CD14-positive monocyte (primary cell): Measurements from ENCODE around the gene ANO2. TPM values are rescaled to one million over a fixed set of nuclear protein-coding genes. Genes with fewer than 3 reads are reported as not detected.

Experiments
- DNase-seq, 3 donors: peaks; one replicate each; pipeline ENCODE4 v3.0.0-alpha.2; 2011 to 2022
- H2AFZ ChIP-seq: 2 replicates; pipeline ENCODE4 v1.6.0; 2012; ENCODE audit warnings: mild to moderate bottlenecking, low read depth, low read length, inconsistent platforms; ENCODE audit not compliant: insufficient read depth, poor library complexity, severe bottlenecking
- H3K27ac ChIP-seq, 2 donors: 1 replicate in 1 of 2; 2 replicates in 1 of 2; pipeline ENCODE4 v1.5.1; 2012 to 2013; ENCODE audit warnings: low read length in 2 of 2, control low read depth in 1 of 2, inconsistent platforms in 1 of 2, low read depth in 1 of 2, mild to moderate bottlenecking in 1 of 2
- H3K27me3 ChIP-seq, 2 donors: one replicate each; pipeline versions ENCODE4 v1.6.0 to v1.6.1; 2011 to 2013; ENCODE audit warnings: low read length in 2 of 2; ENCODE audit not compliant: control insufficient read depth in 2 of 2, insufficient read depth in 2 of 2
- H3K36me3 ChIP-seq, 2 donors: replicated peaks in 1 of 2; 1 replicate in 1 of 2; 2 replicates in 1 of 2; pipeline versions ENCODE4 v1.5.1 to v1.6.1; 2012 to 2013; ENCODE audit warnings: low read length in 2 of 2, control low read depth in 1 of 2, inconsistent platforms in 1 of 2, mild to moderate bottlenecking in 1 of 2; ENCODE audit not compliant: insufficient read depth in 2 of 2, control insufficient read depth in 1 of 2
- H3K4me1 ChIP-seq, 2 donors: 1 replicate in 1 of 2; 2 replicates in 1 of 2; pipeline versions ENCODE4 v1.5.1 to v1.6.1; 2012 to 2013; ENCODE audit warnings: low read length in 2 of 2, control low read depth in 1 of 2, inconsistent platforms in 1 of 2, mild to moderate bottlenecking in 1 of 2, moderate library complexity in 1 of 2; ENCODE audit not compliant: insufficient read depth in 2 of 2, control insufficient read depth in 1 of 2
- H3K4me2 ChIP-seq: replicated peaks from 2 replicates; pipeline ENCODE3; 2012; ENCODE audit warnings: low read length, moderate library complexity, mild to moderate bottlenecking; ENCODE audit not compliant: poor library complexity, severe bottlenecking; ENCODE audit errors: extremely low read depth
- H3K4me3 ChIP-seq, 3 experiments: fragments of 200-600 bp in 1 of 3; sonication (generic) in 1 of 3; replicated peaks in 1 of 3; 1 replicate in 2 of 3; 2 replicates in 1 of 3; pipeline ENCODE4 v1.5.1; 2011 to 2013; ENCODE audit warnings: low read length in 3 of 3, mild to moderate bottlenecking in 3 of 3, control low read depth in 2 of 3, low read depth in 2 of 3, inconsistent platforms in 1 of 3, moderate library complexity in 1 of 3
- H3K79me2 ChIP-seq: 2 replicates; pipeline ENCODE4 v1.6.0; 2012; ENCODE audit warnings: mild to moderate bottlenecking, control low read depth, inconsistent platforms, low read length, moderate library complexity; ENCODE audit not compliant: insufficient read depth
- H3K9ac ChIP-seq: 2 replicates; pipeline ENCODE4 v1.6.0; 2017; ENCODE audit warnings: low read length, mild to moderate bottlenecking; ENCODE audit not compliant: insufficient read depth, poor library complexity, severe bottlenecking
- H3K9me3 ChIP-seq, 2 donors: replicated peaks in 1 of 2; 1 replicate in 1 of 2; 2 replicates in 1 of 2; pipeline versions ENCODE4 v1.5.1 to v1.6.1; 2012 to 2013; ENCODE audit warnings: low read length in 2 of 2, control low read depth in 1 of 2; ENCODE audit not compliant: control insufficient read depth in 1 of 2, insufficient read depth in 1 of 2
- H4K20me1 ChIP-seq: 2 replicates; pipeline ENCODE4 v1.6.0; 2012; ENCODE audit warnings: mild to moderate bottlenecking, low read length, control low read depth, moderate library complexity; ENCODE audit not compliant: insufficient read depth
- H3K27ac Mint-ChIP-seq, 7 donors: one replicate each; pipeline ENCODE4 v1.8.0; 2020; ENCODE audit warnings: mild to moderate bottlenecking in 7 of 7, mixed read lengths in 7 of 7, moderate library complexity in 6 of 7, inconsistent platforms in 2 of 7
- H3K27me3 Mint-ChIP-seq, 3 donors: one replicate each; pipeline ENCODE4 v1.8.0; 2021 to 2022; ENCODE audit warnings: low read depth in 3 of 3, mild to moderate bottlenecking in 3 of 3, mixed read lengths in 3 of 3, moderate library complexity in 3 of 3, inconsistent platforms in 1 of 3
- H3K36me3 Mint-ChIP-seq, 2 donors: one replicate each; pipeline ENCODE4 v1.8.0; 2020; ENCODE audit warnings: mixed read lengths in 2 of 2, inconsistent platforms in 1 of 2, mild to moderate bottlenecking in 1 of 2
- H3K4me1 Mint-ChIP-seq: one replicate; pipeline ENCODE4 v1.8.0; 2020; ENCODE audit warnings: mild to moderate bottlenecking, mixed read lengths
- H3K4me3 Mint-ChIP-seq, 2 donors: one replicate each; pipeline ENCODE4 v1.8.0; 2020; ENCODE audit warnings: mild to moderate bottlenecking in 2 of 2, mixed read lengths in 2 of 2, moderate library complexity in 1 of 2
- H3K9me3 Mint-ChIP-seq, 7 donors: one replicate each; pipeline ENCODE4 v1.8.0; 2020 to 2022; ENCODE audit warnings: mixed read lengths in 7 of 7, mild to moderate bottlenecking in 6 of 7, moderate library complexity in 6 of 7, inconsistent platforms in 2 of 7
- WGBS: methylation state at CpG from one replicate; pipeline ENCODE4 v1.1.5; 2013; ENCODE audit warnings: missing lambda C conversion rate; ENCODE audit not compliant: insufficient coverage; 5-methylcytosine and 5-hydroxymethylcytosine counted together
- intact Hi-C, 2 donors: fragments of 100-400 bp; cut with micrococcal nuclease; formaldehyde crosslinking; loops; one replicate each; pipeline versions ENCODE4 v1.15.0 to v1.15.1; 2023
- polyA plus RNA-seq, 3 donors: library from polyadenylated mRNA; depleted of rRNA in 1 of 3; unstranded in 2 of 3; stranded (reverse) in 1 of 3; fragments of 300-500 nt in 2 of 3; fragments of >200 nt in 1 of 3; fragmentation: Illumina TruSeq in 2 of 3; gene quantifications; 1 replicate in 2 of 3; 2 replicates in 1 of 3; pipeline ENCODE4 v1.2.3, GENCODE V29; 2012 to 2021
- TF ChIP-seq, protein P1 (sequence below): fragments of 200-600 bp; IDR thresholded peaks from one replicate; pipeline ENCODE4 v1.8.0; 2022; ENCODE audit warnings: antibody characterized with exemption, mild to moderate bottlenecking

Gene ANO2
- polyA plus RNA-seq, 3 donors: not detected

DNA sequence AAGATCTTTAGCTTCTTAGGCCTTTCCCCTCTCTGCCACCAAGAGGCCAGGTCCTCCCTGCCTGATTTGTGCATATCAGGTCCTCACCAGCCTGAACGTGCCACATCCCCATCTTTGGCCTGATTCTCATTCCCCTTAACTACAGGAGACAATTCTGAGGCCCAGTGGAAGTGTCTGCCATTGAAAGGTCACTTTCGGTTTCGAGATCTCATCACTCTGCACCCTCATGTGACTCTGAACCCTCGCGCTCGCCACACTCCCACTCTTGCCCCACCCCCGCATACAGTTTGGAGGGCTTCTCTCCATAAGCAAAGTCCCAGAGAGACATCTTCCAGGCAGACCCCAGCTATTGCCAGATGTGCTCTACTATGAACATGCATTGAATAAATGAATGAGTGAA lies 324.2 kb downstream of the ANO2 start:
- Mint-ChIP-seq H3K27me3 (peaks cover 1 to 12% (median 1%) of the 10 kb centered on the region in 3 donors), H3K27ac (no peak overlapping the region), H3K4me3 (no peak overlapping the region), H3K36me3 (no peaks in the 10 kb centered on the region), H3K9me3 (peaks cover 0 to 5% (median 0%) of the 10 kb centered on the region in 7 donors), H3K4me1 (peaks cover 8% of the 10 kb centered on the region)
- intact Hi-C loops: no loop called here
- Histone ChIP-seq H3K4me3 (no peak overlapping the region), H3K27me3 (no peaks in the 10 kb centered on the region), H3K4me2 (no peak overlapping the region), H3K36me3 (no peaks in the 10 kb centered on the region), H3K9me3 (peaks cover 9 to 12% of the 10 kb centered on the region in 2 donors), H3K9ac (no peak overlapping the region), H2AFZ (no peak overlapping the region), H3K27ac (no peak overlapping the region), H4K20me1 (no peaks in the 10 kb centered on the region), H3K4me1 (no peaks in the 10 kb centered on the region), H3K79me2 (no peaks in the 10 kb centered on the region)
- DNase-seq: no peak
- WGBS: 78% methylated on average over 3 of the region's 7 CpGs
- TF ChIP-seq, protein P1, sequence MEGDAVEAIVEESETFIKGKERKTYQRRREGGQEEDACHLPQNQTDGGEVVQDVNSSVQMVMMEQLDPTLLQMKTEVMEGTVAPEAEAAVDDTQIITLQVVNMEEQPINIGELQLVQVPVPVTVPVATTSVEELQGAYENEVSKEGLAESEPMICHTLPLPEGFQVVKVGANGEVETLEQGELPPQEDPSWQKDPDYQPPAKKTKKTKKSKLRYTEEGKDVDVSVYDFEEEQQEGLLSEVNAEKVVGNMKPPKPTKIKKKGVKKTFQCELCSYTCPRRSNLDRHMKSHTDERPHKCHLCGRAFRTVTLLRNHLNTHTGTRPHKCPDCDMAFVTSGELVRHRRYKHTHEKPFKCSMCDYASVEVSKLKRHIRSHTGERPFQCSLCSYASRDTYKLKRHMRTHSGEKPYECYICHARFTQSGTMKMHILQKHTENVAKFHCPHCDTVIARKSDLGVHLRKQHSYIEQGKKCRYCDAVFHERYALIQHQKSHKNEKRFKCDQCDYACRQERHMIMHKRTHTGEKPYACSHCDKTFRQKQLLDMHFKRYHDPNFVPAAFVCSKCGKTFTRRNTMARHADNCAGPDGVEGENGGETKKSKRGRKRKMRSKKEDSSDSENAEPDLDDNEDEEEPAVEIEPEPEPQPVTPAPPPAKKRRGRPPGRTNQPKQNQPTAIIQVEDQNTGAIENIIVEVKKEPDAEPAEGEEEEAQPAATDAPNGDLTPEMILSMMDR: no peak

DNA sequence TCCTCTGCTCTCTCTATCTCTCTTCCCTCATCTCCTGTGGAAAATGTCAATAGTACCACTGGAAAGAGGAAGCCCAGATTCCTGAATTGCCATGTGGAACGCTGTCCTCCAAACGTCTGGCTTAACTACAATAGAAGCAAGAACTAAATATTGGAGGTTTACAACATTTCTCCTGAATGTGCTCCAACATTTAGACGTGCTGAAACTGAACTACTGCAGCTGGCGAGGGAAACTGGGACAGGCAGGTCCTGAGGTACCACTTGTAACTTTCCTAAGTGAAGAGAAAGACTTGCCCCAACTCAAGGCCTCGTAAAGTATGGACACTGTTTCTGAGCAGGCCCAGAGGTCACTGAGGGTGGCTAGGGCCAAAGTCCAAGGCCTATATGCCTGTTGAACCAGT lies 325.4 kb downstream of the ANO2 start:
- H3K27ac Mint-ChIP-seq: no peak overlapping the region
- H3K4me3 Mint-ChIP-seq: no peak overlapping the region
- DNase-seq: no peak
- peaks cover 0 to 5% (median 0%) of the 10 kb centered on the region in 7 donors for H3K9me3 Mint-ChIP-seq
- H3K4me3 ChIP-seq: no peak overlapping the region
- H3K4me1 ChIP-seq: no peaks in the 10 kb centered on the region
- H4K20me1 ChIP-seq: no peaks in the 10 kb centered on the region
- H3K9ac ChIP-seq: no peak overlapping the region
- 77% methylated on average over 3 of the region's 5 CpGs for WGBS
- no peaks in the 10 kb centered on the region for H3K79me2 ChIP-seq
- no peaks in the 10 kb centered on the region for H3K27me3 ChIP-seq
- TF ChIP-seq, protein P1: no peak
- H3K27ac ChIP-seq: no peak overlapping the region
- H3K9me3 ChIP-seq: peaks cover 9 to 12% of the 10 kb centered on the region in 2 donors
- H3K36me3 ChIP-seq: no peaks in the 10 kb centered on the region
- no peaks in the 10 kb centered on the region for H3K36me3 Mint-ChIP-seq
- no peak overlapping the region for H2AFZ ChIP-seq
- peaks cover 0 to 7% (median 0%) of the 10 kb centered on the region in 3 donors for H3K27me3 Mint-ChIP-seq
- intact Hi-C loops: no loop called here
- H3K4me2 ChIP-seq: no peak overlapping the region
- peaks cover under 1% of the 10 kb centered on the region for H3K4me1 Mint-ChIP-seq
